Activated naive CD8-positive, alpha-beta T cell treated with anti-CD3 and anti-CD28 coated beads, Interleukin-2, amount 50 U/mL, for 16 hours (primary cell): ENCODE results near the gene RNU6-1.

Experiments used
- DNase-seq: peaks from one replicate; pipeline ENCODE4 v3.0.0-alpha.2; 2020; ENCODE audit warnings: low read depth, low spot score

Gene RNU6-1

DNA sequence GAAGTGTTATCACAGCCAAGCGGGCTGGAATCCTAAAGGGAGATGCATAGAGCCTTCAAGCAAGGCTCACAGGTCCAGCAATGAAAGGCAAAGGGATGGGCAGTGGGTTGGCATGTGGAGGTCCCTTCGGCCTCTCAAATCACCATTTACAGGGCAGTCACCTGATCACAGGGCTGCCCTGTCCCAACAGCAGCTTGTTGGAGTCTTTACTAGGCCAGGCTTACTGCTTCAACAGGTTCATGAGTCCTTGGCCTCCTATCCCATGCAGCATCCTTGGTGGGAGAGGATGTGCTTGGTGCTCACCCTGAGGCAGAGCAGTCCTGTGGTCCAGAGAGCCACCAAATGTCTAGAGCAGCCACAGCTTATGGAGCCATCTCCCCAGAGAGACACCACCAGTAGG lies 38.7 kb downstream of the RNU6-1 start:
- DNase-seq: no peak

DNA sequence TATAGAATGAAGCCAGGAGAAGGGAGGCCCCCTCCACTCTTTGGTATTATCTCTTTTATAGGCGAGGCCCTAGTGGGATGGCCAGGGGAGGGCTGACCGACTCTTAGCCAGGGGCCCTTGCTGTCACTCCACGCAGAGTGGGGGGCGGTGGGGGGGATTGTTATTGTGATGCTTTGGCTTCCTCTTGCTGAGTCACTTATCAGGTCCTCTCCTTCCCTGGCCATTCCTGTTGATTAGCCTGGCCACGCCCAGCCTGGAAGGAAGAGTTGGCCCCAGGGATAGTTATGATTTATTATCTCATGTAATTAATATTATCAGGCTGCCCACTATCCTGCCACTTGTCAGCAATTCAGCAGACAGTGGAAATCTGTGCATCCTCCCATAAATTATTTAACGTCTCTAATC lies 40.0 kb downstream of the RNU6-1 start:
- DNase-seq: no peak

- DNase-seq: no peak
Observed at GRCh38 chr15:67796196-67797127, 43.4 kb downstream of the RNU6-1 start.

GRCh38 chr15:67794832-67795574 lies 44.8 kb downstream of the RNU6-1 start:
- no peak for DNase-seq

GRCh38 chr15:67792250-67792942 lies 47.4 kb downstream of the RNU6-1 start:
- DNase-seq: no peak

- DNase-seq: no peak
Observed at GRCh38 chr15:67790610-67791319, 49.1 kb downstream of the RNU6-1 start.
